HepG2 (cell line): ENCODE measurements around the gene EHD1. TPM values are rescaled to one million over a fixed set of nuclear protein-coding genes. Genes with fewer than 3 reads are reported as not detected.

ENCODE experiments used
- ARID4A ChIP-seq: sonication (generic); formaldehyde crosslinking; IDR thresholded peaks from 2 replicates; pipeline ENCODE4 v1.5.0; 2020; ENCODE audit warnings: mild to moderate bottlenecking, missing genetic modification reagents, borderline replicate concordance
- ELF3 ChIP-seq: IDR thresholded peaks from 2 replicates; pipeline ENCODE4 v1.6.1; 2016; ENCODE audit warnings: missing genetic modification reagents, missing compliant biosample characterization
- GLMP ChIP-seq: sonication (generic); formaldehyde crosslinking; IDR thresholded peaks from 2 replicates; pipeline ENCODE4 v1.9.0; 2021; ENCODE audit warnings: missing genetic modification reagents, mild to moderate bottlenecking, borderline replicate concordance
- HOXD1 ChIP-seq: sonication (generic); formaldehyde crosslinking; IDR thresholded peaks from 2 replicates; pipeline ENCODE4 v1.5.0; 2020; ENCODE audit warnings: missing genetic modification reagents
- PAF1 ChIP-seq: IDR thresholded peaks from 2 replicates; pipeline ENCODE4 v1.6.1; 2016; ENCODE audit warnings: missing genetic modification reagents, missing compliant biosample characterization
- SUZ12 ChIP-seq: fragments of 150-350 bp; IDR thresholded peaks from 2 replicates; pipeline ENCODE4 v1.6.1; 2014; ENCODE audit warnings: low read depth, low read length
- TFAP4 ChIP-seq: sonication (generic); IDR thresholded peaks from 2 replicates; pipeline ENCODE4 v1.6.1; 2016; ENCODE audit warnings: low read depth, borderline replicate concordance
- THAP9 ChIP-seq: sonication (generic); formaldehyde crosslinking; IDR thresholded peaks from 2 replicates; pipeline ENCODE4; 2020; ENCODE audit warnings: missing genetic modification reagents, mild to moderate bottlenecking, borderline replicate concordance
- ZNF18 ChIP-seq: sonication (generic); formaldehyde crosslinking; IDR thresholded peaks from 2 replicates; pipeline ENCODE4 v1.8.0; 2022; ENCODE audit warnings: mild to moderate bottlenecking, missing genetic modification reagents; ENCODE audit not compliant: insufficient replicate concordance
- ZNF329 ChIP-seq: sonication (generic); formaldehyde crosslinking; IDR thresholded peaks from 2 replicates; pipeline ENCODE4 v1.9.0; 2021; ENCODE audit warnings: low read depth, mild to moderate bottlenecking, missing genetic modification reagents
- ZNF335 ChIP-seq: sonication (generic); formaldehyde crosslinking; IDR thresholded peaks from 2 replicates; pipeline ENCODE4 v1.4.0; 2020; ENCODE audit warnings: missing genetic modification reagents
- ZNF367 ChIP-seq: sonication (generic); formaldehyde crosslinking; IDR thresholded peaks from 2 replicates; pipeline ENCODE4 v1.4.0; 2020; ENCODE audit warnings: missing genetic modification reagents, borderline replicate concordance
- ZNF431 ChIP-seq: sonication (generic); formaldehyde crosslinking; IDR thresholded peaks from 2 replicates; pipeline ENCODE4 v1.9.0; 2022; ENCODE audit warnings: missing genetic modification reagents, low read depth, mild to moderate bottlenecking, borderline replicate concordance
- ZNF510 ChIP-seq: sonication (generic); formaldehyde crosslinking; IDR thresholded peaks from 2 replicates; pipeline ENCODE4 v1.4.0; 2020; ENCODE audit warnings: low read depth, mild to moderate bottlenecking, missing genetic modification reagents
- ZNF576 ChIP-seq: sonication (generic); formaldehyde crosslinking; IDR thresholded peaks from 2 replicates; pipeline ENCODE4 v1.4.0; 2020; ENCODE audit warnings: mild to moderate bottlenecking, missing genetic modification reagents
- ZNF615 ChIP-seq: sonication (generic); formaldehyde crosslinking; IDR thresholded peaks from 2 replicates; pipeline ENCODE4 v1.5.0; 2020; ENCODE audit warnings: mild to moderate bottlenecking, missing genetic modification reagents, borderline replicate concordance
- ZNF792 ChIP-seq: IDR thresholded peaks from 2 replicates; pipeline ENCODE4 v1.6.1; 2016
- polyA plus RNA-seq, 8 experiments: library from polyadenylated mRNA; depleted of rRNA in 3 of 8; stranded (reverse) in 7 of 8; unstranded in 1 of 8; fragments of >200 nt; fragmentation: Illumina TruSeq in 4 of 8; extraction: Trizol in 4 of 8; gene quantifications; 2 replicates each; pipeline versions ENCODE4 v1.2.1 to v1.2.3, GENCODE V29; 2011 to 2016; ENCODE audit warnings: low read depth in 4 of 8, missing spikeins in 1 of 8, mixed read lengths in 1 of 8; ENCODE audit not compliant: insufficient read depth in 1 of 8
- total RNA-seq, 5 experiments: library from RNA; depleted of rRNA; stranded (reverse); fragments of >200 nt; fragmentation: Illumina TruSeq; extraction: Trizol; gene quantifications; 2 replicates each; pipeline ENCODE4 v1.2.3, GENCODE V29; 2016; ENCODE audit warnings: low read depth in 1 of 5

The EHD1 gene
- total and polyA plus RNA-seq, 2 of the 13 experiments (the other 11 are each of a cell fraction or from before 2014, with no cell fraction given) = 23.6 to 26.6 TPM

GRCh38 chr11:64885367-64886286 lies 7.2 kb upstream of the EHD1 start (continued):
- peak; percentile 34; the same call in 1 of the 2 replicates for TF ChIP-seq ARID4A
- TF ChIP-seq GLMP (CRISPR knock-in tag) = no peak
- peak; percentile 72; the same call in 1 of the 2 replicates for TF ChIP-seq TFAP4
- TF ChIP-seq ZNF329 = no peak
- no peak for TF ChIP-seq ZNF367 (CRISPR knock-in tag)
- TF ChIP-seq ZNF792 (CRISPR knock-in tag) = peak; percentile 8; the same call in 1 of the 2 replicates
- peak; percentile 81 for TF ChIP-seq ELF3 (CRISPR knock-in tag)
- TF ChIP-seq ZNF576 (CRISPR knock-in tag) = no peak
- TF ChIP-seq ZNF335 (CRISPR knock-in tag) = no peak
- no peak for TF ChIP-seq ZNF615
- no peak for TF ChIP-seq ZNF510
- TF ChIP-seq SUZ12 = no peak
- TF ChIP-seq ZNF18 (CRISPR knock-in tag) = no peak
- TF ChIP-seq ZNF431 = no peak
- TF ChIP-seq PAF1 = no peak
- no peak for TF ChIP-seq HOXD1 (CRISPR knock-in tag)
- TF ChIP-seq THAP9 (CRISPR knock-in tag) = no peak
